Heart left ventricle (tissue), 16 donors: ENCODE measurements around the gene OTULINL. TPM values are rescaled to one million over a fixed set of nuclear protein-coding genes. Genes with fewer than 3 reads are reported as not detected.

Source experiments
- ATAC-seq, 4 donors: fragments of 200-7000 bp; cut with Tn5 transposase; one replicate each; pipeline ENCODE4 v1.9.1; 2020 to 2022; ENCODE audit warnings: moderate library complexity in 4 of 4, mild to moderate bottlenecking in 3 of 4, moderate number of reproducible peaks in 1 of 4
- DNase-seq, 5 donors: peaks; one replicate each; pipeline ENCODE4 v3.0.0-alpha.2; 2020
- H3K27ac ChIP-seq, 12 donors: fragments of 200-600 bp; sonication (generic) in 4 of 12; one replicate each; pipeline versions ENCODE4 v1.5.0 to v1.8.0; 2016 to 2022; ENCODE audit warnings: mild to moderate bottlenecking in 2 of 12
- H3K27me3 ChIP-seq, 9 donors: fragments of 200-600 bp; sonication (generic) in 2 of 9; one replicate each; pipeline versions ENCODE4 v1.5.1 to v1.8.0; 2016 to 2022; ENCODE audit warnings: mild to moderate bottlenecking in 3 of 9
- H3K36me3 ChIP-seq, 9 donors: fragments of 200-600 bp; sonication (generic) in 2 of 9; one replicate each; pipeline versions ENCODE4 v1.5.0 to v1.8.0; 2018 to 2022; ENCODE audit warnings: mild to moderate bottlenecking in 2 of 9
- H3K4me1 ChIP-seq, 12 donors: fragments of 200-600 bp; sonication (generic) in 4 of 12; one replicate each; pipeline versions ENCODE4 v1.5.0 to v1.8.0; 2016 to 2022; ENCODE audit warnings: mild to moderate bottlenecking in 3 of 12
- H3K4me3 ChIP-seq, 12 donors: fragments of 200-600 bp; sonication (generic) in 4 of 12; one replicate each; pipeline versions ENCODE4 v1.5.0 to v1.8.0; 2017 to 2022; ENCODE audit warnings: mild to moderate bottlenecking in 9 of 12, moderate library complexity in 4 of 12
- H3K9me3 ChIP-seq, 12 donors: fragments of 200-600 bp; sonication (generic) in 4 of 12; one replicate each; pipeline versions ENCODE4 v1.5.0 to v1.8.0; 2016 to 2022; ENCODE audit warnings: mild to moderate bottlenecking in 1 of 12
- POLR2A ChIP-seq, 2 donors: fragments of 450-650 bp; IDR thresholded peaks; one replicate each; pipeline ENCODE4 v1.6.1; 2017; ENCODE audit warnings: antibody characterized with exemption in 2 of 2, mild to moderate bottlenecking in 2 of 2, moderate library complexity in 2 of 2
- WGBS, 4 donors: extraction: QIAGEN DNeasy Blood & Tissue Kit in 2 of 4; methylation state at CpG; one replicate each; pipeline versions ENCODE4 v1.1.5 to v1.1.7; 2013 to 2018; 5-methylcytosine and 5-hydroxymethylcytosine counted together
- intact Hi-C, 10 donors: fragments of 100-400 bp; cut with DNase I; formaldehyde crosslinking; loops; one replicate each; pipeline versions ENCODE4 v1.11.1 to v1.14.2; 2022
- polyA plus RNA-seq, 2 donors: library from polyadenylated mRNA; stranded (reverse); fragments of 200-250 nt; gene quantifications; one replicate each; pipeline ENCODE4 v1.2.3, GENCODE V29; 2013
- total RNA-seq, 9 donors: library from RNA; depleted of rRNA in 2 of 9; stranded (reverse); fragments of >200 nt in 2 of 9; fragmentation: NEBNext Ultra II Directional in 3 of 9; extraction: Animal tissue kit (Norgen Biotek cat#: 25700) in 3 of 9; gene quantifications; one replicate each; pipeline versions ENCODE4 v1.1.0 to v1.2.4, GENCODE V29; 2016 to 2023
- TF ChIP-seq, protein P1 (sequence below), 12 donors: fragments of 200-600 bp; sonication (generic) in 4 of 12; IDR thresholded peaks; one replicate each; pipeline versions ENCODE4 v1.5.0 to v1.8.0; 2018 to 2022; ENCODE audit warnings: antibody characterized with exemption in 12 of 12, mild to moderate bottlenecking in 5 of 12
- donor health status: ischemic (EF 13 %, LVEDD 7.1; RV severe dilation, severe dysfunction).
- donor health status: healthy with polysubstance abuse.
- donor health status: DM: no; HTN: yes; CAD: no.
- donor health status: DM: no; HTN: no; CAD: no.
- donor health status: ischemic (EF 25% LVEDD 6.9; RV normal size, moderate dysfunction).
- donor health status: ischemic (EF 25% LVEDD 5.7; RV mildly dilated, moderate dysfunction).
- donor health status: healthy.
- donor health status: DM: yes; HTN: yes; CAD: no.
- donor health status: ischemic (EF 35%, LVEDD 5.7; RV mildly dilated, moderate dysfunction).
- donor health status: nonischemic (EF 11% LVEDD 7.7; RV severe dilation, severe dysfunction).
- donor health status: DM: yes; HTN: yes; CAD: no.
- donor health status: PGD.
- donor health status: ischemic (EF 29% LVEDD 5.4; RV normal size, mild dysfunction).
- donor health status: nonischemic (EF 23%, LVEDD 6.1; RV moderate dilation, normal function).

OTULINL gene
- total and polyA plus RNA-seq, 11 donors = 0.65 to 13.6 (median 1.5) TPM

DNA sequence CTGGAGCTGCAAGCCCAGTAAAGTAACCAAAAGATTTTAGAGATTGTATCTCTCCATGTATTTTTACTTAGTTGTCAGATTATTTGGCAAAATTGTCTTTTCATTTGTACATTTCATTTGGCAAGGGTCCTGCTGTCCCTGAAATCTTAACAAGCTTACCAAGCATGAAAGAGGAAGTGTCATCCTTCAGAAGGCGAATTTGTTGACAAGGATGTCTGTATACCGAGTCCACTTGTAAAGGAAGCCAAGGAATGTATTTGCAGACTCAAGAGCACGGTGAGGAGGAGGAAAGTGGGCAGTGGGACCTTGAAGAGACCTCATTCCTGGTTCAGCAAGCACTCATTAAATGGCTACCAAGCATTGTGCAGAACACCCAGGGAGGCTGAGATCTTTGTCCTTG is 7.5 kb upstream of the OTULINL start:
- H3K27me3 ChIP-seq = peaks cover 0 to 23% (median 3%) of the 10 kb centered on the region in 9 donors
- H3K36me3 ChIP-seq = no peaks in the 10 kb centered on the region
- peak overlapping the region in 2 of 12 donors; percentile 11 to 76 for H3K27ac ChIP-seq
- peaks cover 0 to 3% (median 0%) of the 10 kb centered on the region in 12 donors for H3K9me3 ChIP-seq
- 32 to 46% (median 38%) methylated on average over 3 of the region's 3 CpGs for WGBS, 4 donors
- TF ChIP-seq POLR2A (IDR thresholded peaks at IDR 0.05) = no peak
- TF ChIP-seq, protein P1, sequence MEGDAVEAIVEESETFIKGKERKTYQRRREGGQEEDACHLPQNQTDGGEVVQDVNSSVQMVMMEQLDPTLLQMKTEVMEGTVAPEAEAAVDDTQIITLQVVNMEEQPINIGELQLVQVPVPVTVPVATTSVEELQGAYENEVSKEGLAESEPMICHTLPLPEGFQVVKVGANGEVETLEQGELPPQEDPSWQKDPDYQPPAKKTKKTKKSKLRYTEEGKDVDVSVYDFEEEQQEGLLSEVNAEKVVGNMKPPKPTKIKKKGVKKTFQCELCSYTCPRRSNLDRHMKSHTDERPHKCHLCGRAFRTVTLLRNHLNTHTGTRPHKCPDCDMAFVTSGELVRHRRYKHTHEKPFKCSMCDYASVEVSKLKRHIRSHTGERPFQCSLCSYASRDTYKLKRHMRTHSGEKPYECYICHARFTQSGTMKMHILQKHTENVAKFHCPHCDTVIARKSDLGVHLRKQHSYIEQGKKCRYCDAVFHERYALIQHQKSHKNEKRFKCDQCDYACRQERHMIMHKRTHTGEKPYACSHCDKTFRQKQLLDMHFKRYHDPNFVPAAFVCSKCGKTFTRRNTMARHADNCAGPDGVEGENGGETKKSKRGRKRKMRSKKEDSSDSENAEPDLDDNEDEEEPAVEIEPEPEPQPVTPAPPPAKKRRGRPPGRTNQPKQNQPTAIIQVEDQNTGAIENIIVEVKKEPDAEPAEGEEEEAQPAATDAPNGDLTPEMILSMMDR (IDR thresholded peaks at IDR 0.05) = no peak
- ATAC-seq (no peak), DNase-seq (no peak)
- intact Hi-C loops = no loop called here
- no peak overlapping the region for H3K4me3 ChIP-seq
- H3K4me1 ChIP-seq = peaks cover 0 to 34% (median 0%) of the 10 kb centered on the region in 12 donors

GRCh38 chr5:14574891-14575508 is 6.6 kb upstream of the OTULINL start:
- ATAC-seq = peak; percentile 73 to 86 (median 76)
- no peak for TF ChIP-seq POLR2A (IDR thresholded peaks at IDR 0.05)
- TF ChIP-seq, protein P1 (IDR thresholded peaks at IDR 0.05) = no peak
- peaks cover 0 to 34% (median 0%) of the 10 kb centered on the region in 12 donors for H3K4me1 ChIP-seq
- DNase-seq = peak in 4 of 5 donors; percentile 49 to 78 (median 56)
- H3K4me3 ChIP-seq = no peak overlapping the region
- intact Hi-C loops = no loop called here
- peak overlapping the region in 3 of 12 donors; percentile 11 to 76 (median 11) for H3K27ac ChIP-seq
- 84 to 95% (median 92%) methylated on average over 2 of the region's 2 CpGs for WGBS, 4 donors
- H3K27me3 ChIP-seq = peaks cover 0 to 32% (median 3%) of the 10 kb centered on the region in 9 donors
- no peaks in the 10 kb centered on the region for H3K36me3 ChIP-seq
- peaks cover 0 to 3% (median 0%) of the 10 kb centered on the region in 12 donors for H3K9me3 ChIP-seq

DNA sequence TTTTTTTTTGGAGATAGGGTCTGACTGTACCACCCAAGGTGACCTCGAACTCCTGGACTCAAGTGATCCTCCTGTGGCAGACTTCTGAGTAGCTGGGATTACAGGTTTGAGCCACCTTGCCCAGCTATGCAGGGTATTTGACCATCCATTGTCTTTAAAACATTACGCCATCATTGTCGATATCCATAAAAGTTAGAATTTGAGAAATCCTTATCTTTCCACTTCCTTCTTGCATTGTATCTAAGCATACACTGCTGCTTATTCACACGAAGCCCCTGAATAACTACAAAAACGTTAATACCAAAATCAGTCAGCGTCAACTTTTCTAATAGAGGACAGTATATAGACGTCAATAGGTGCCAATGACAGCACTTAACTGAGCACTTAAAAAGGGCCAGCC is 5.4 kb upstream of the OTULINL start:
- Histone ChIP-seq H3K9me3 (peaks cover 0 to 3% (median 0%) of the 10 kb centered on the region in 12 donors), H3K4me1 (peaks cover 0 to 46% (median 4%) of the 10 kb centered on the region in 12 donors), H3K4me3 (no peak overlapping the region), H3K36me3 (no peaks in the 10 kb centered on the region), H3K27me3 (peaks cover 0 to 44% (median 3%) of the 10 kb centered on the region in 9 donors), H3K27ac (no peak overlapping the region)
- ATAC-seq (no peak), DNase-seq (no peak)
- 81 to 90% (median 87%) methylated on average over 7 of the region's 7 CpGs for WGBS, 4 donors
- intact Hi-C loops = no loop called here
- TF ChIP-seq, protein P1 (IDR thresholded peaks at IDR 0.05) = no peak
- no peak for TF ChIP-seq POLR2A (IDR thresholded peaks at IDR 0.05)

GRCh38 chr5:14577079-14577725 is 4.4 kb upstream of the OTULINL start:
- no peaks in the 10 kb centered on the region for H3K36me3 ChIP-seq
- intact Hi-C loops = no loop called here
- peaks cover 0 to 51% (median 11%) of the 10 kb centered on the region in 12 donors for H3K4me1 ChIP-seq
- H3K27ac ChIP-seq = no peak overlapping the region
- no peak overlapping the region for H3K4me3 ChIP-seq
- H3K27me3 ChIP-seq = peaks cover 0 to 44% (median 3%) of the 10 kb centered on the region in 9 donors
- DNase-seq (peak in 1 of 5 donors; percentile 57), ATAC-seq (no peak)
- peaks cover 0 to 3% (median 0%) of the 10 kb centered on the region in 12 donors for H3K9me3 ChIP-seq
- TF ChIP-seq POLR2A (IDR thresholded peaks at IDR 0.05) = no peak
- TF ChIP-seq, protein P1 (IDR thresholded peaks at IDR 0.05) = no peak
- WGBS, 4 donors = 84 to 96% (median 91%) methylated on average over 6 to 40 of the region's 40 CpGs
